ENCODE measurements around the gene LMO1. TPM values are rescaled to one million over a fixed set of nuclear protein-coding genes. Genes with fewer than 3 reads are reported as not detected.

LMO1 gene
- not detected in 2 replicates for total RNA-seq

DNA sequence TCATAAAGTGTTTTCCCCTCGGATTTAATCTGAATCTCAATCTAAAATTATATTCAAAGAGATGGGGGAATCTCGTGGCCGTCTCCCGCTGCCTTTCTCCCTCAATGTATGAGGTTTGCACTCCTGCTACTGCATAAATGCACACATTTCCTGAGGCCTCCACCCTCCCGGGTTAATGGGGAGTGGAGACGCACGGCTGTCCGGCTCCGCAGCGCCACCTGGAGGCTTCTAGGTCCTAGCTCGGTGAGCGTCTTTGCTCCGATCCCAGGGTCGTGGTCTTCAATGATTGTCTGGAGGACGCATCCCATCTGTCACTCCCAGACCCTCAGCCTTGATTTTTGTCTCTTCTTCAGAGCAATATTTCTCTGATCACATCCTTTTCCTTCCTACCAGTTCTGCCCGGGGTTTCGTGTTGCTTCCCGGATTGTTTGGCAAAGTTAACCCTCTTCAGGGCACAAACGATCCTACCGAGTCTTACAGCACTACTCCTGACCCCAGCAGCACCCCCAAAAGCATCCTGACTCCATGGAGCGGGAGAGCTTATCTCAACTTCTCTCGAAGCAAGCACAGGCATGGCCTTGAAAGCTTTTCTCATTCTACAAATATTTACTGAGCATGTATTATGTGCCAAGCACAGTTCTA lies at the start of gene LMO1:
TSS of gene LMO1 (minus strand) at position 110 of the 642 bp plus-strand sequence. CDS start 516 bp downstream, outside the sequence.

Other genes starting within 250 kb of the LMO1 start
- gene TUB, start 182.7 kb downstream of the LMO1 start, total RNA-seq: 8.9 and 16.7 TPM in 2 replicates
- gene RIC3, start 94.9 kb downstream of the LMO1 start, total RNA-seq: under 0.01 and 0.11 TPM in 2 replicates

All from uterine smooth muscle cell (primary cell).